GM13977 (cell line): Measurements from ENCODE around the gene ARL3.

Source experiments
- DNase-seq: peaks from one replicate; pipeline ENCODE4 v3.0.0; 2012; ENCODE audit warnings: low spot score
- CTCF ChIP-seq: IDR thresholded peaks from 2 replicates; pipeline ENCODE4 v1.5.1; 2012; ENCODE audit warnings: mild to moderate bottlenecking, control low read depth; ENCODE audit not compliant: insufficient read depth; ENCODE audit errors: extremely low read depth, missing control alignments
- in situ Hi-C: fragments of 300-500 bp; cut with MboI; formaldehyde crosslinking; loops from one replicate; pipeline ENCODE4 v1.12.0; 2022; ENCODE audit warnings: low sequenced_read_pairs, low pct_unique_long_range_greater_than_20kb, mixed read lengths, inconsistent platforms; ENCODE audit not compliant: unreplicated experiment

The ARL3 gene

GRCh38 chr10:102673819-102674511, 40.2 kb downstream of the ARL3 start:
- no peak for TF ChIP-seq CTCF
- in situ Hi-C loops: no loop called here
- DNase-seq: peak; percentile 77

- no peak for DNase-seq
- no peak for TF ChIP-seq CTCF
- in situ Hi-C loops: no loop called here
Observed at GRCh38 chr10:102673236-102673818, 40.9 kb downstream of the ARL3 start.

GRCh38 chr10:102670871-102671434, 43.2 kb downstream of the ARL3 start:
- in situ Hi-C loops: no loop called here
- no peak for TF ChIP-seq CTCF

GRCh38 chr10:102670065-102670670, 44.0 kb downstream of the ARL3 start:
- no peak for DNase-seq
- in situ Hi-C loops: no loop called here

More at GRCh38 chr10:102670871-102671434, 43.2 kb downstream of the ARL3 start:
- no peak for DNase-seq

GRCh38 chr10:102669206-102670064, 44.8 kb downstream of the ARL3 start:
- in situ Hi-C loops: no loop called here
- peak; percentile 48 for TF ChIP-seq CTCF

More at GRCh38 chr10:102670065-102670670, 44.0 kb downstream of the ARL3 start:
- TF ChIP-seq CTCF: no peak

More at GRCh38 chr10:102669206-102670064, 44.8 kb downstream of the ARL3 start:
- no peak for DNase-seq
